Hematopoietic multipotent progenitor cell treated with erythropoietin and hydrocortisone succinate and interleukin-3 and kit ligand, for 15 days (in vitro differentiated cells): ENCODE results near the gene DNAJC27.
A peak's percentile ranks its signal among the peaks of the same experiment; 100 is the strongest.

Experiments used
- DNase-seq: peaks from one replicate; pipeline ENCODE4 v3.0.0-alpha.2; 2015; ENCODE audit warnings: low spot score

Gene DNAJC27

GRCh38 chr2:24970483-24971285 lies 1.1 kb downstream of the DNAJC27 start:
- DNase-seq: no peak

GRCh38 chr2:24969784-24970183 lies 2.0 kb downstream of the DNAJC27 start:
- DNase-seq: no peak

- no peak for DNase-seq
Observed at GRCh38 chr2:24961903-24962302, 9.9 kb downstream of the DNAJC27 start.

- no peak for DNase-seq
Observed at GRCh38 chr2:24959761-24960160, 12.0 kb downstream of the DNAJC27 start.

GRCh38 chr2:24958411-24958935 lies 13.3 kb downstream of the DNAJC27 start:
- no peak for DNase-seq

- no peak for DNase-seq
Observed at GRCh38 chr2:24957976-24958375, 13.8 kb downstream of the DNAJC27 start.

GRCh38 chr2:24957221-24957620 lies 14.5 kb downstream of the DNAJC27 start:
- DNase-seq: no peak

GRCh38 chr2:24955921-24956320 lies 15.8 kb downstream of the DNAJC27 start:
- DNase-seq: no peak

- no peak for DNase-seq
Observed at GRCh38 chr2:24955232-24955631, 16.5 kb downstream of the DNAJC27 start.

- no peak for DNase-seq
Observed at GRCh38 chr2:24950102-24950501, 21.7 kb downstream of the DNAJC27 start.

GRCh38 chr2:24948506-24948905 lies 23.2 kb downstream of the DNAJC27 start:
- no peak for DNase-seq

GRCh38 chr2:24947561-24948157 lies 24.1 kb downstream of the DNAJC27 start:
- DNase-seq: no peak

GRCh38 chr2:24945907-24946306 lies 25.8 kb downstream of the DNAJC27 start:
- DNase-seq: no peak

- DNase-seq: no peak
Observed at GRCh38 chr2:24943427-24944053, 28.2 kb downstream of the DNAJC27 start.

- DNase-seq: no peak
Observed at GRCh38 chr2:24939353-24939752, 32.4 kb downstream of the DNAJC27 start.

- DNase-seq: no peak
Observed at GRCh38 chr2:24937236-24937635, 34.5 kb downstream of the DNAJC27 start.

GRCh38 chr2:24935145-24935544 lies 36.6 kb downstream of the DNAJC27 start:
- no peak for DNase-seq

GRCh38 chr2:24932715-24933114 lies 39.0 kb downstream of the DNAJC27 start:
- DNase-seq: no peak

- no peak for DNase-seq
Observed at GRCh38 chr2:24930768-24931167, 41.0 kb downstream of the DNAJC27 start.

- DNase-seq: no peak
Observed at GRCh38 chr2:24929230-24929629, 42.5 kb downstream of the DNAJC27 start.

- DNase-seq: no peak
Observed at GRCh38 chr2:24928036-24928435, 43.7 kb downstream of the DNAJC27 start.

- DNase-seq: peak; percentile 44
Observed at GRCh38 chr2:24926602-24927252, 45.0 kb downstream of the DNAJC27 start.

- DNase-seq: no peak
Observed at GRCh38 chr2:24926220-24926601, 45.5 kb downstream of the DNAJC27 start.
